Glomerular endothelial cell (primary cell): ENCODE measurements around the gene RPTN. TPM values are rescaled to one million over a fixed set of nuclear protein-coding genes. Genes with fewer than 3 reads are reported as not detected.
A peak's percentile ranks its signal among the peaks of the same experiment; 100 is the strongest.

ENCODE experiments used
- DNase-seq: peaks from one replicate; pipeline ENCODE4 v3.0.0-alpha.2; 2011; ENCODE audit warnings: low read depth, low spot score; ENCODE audit errors: extremely low read depth
- total RNA-seq: library from RNA; depleted of rRNA; stranded (reverse); fragments of >200 nt; gene quantifications from 2 replicates; pipeline ENCODE4 v1.2.3, GENCODE V29; 2015

The RPTN gene
- total RNA-seq, 1 donor from 2014 or later, result not detected

- DNase-seq, result no peak
Observed at GRCh38 chr1:152112101-152112884, 46.7 kb downstream of the RPTN start.

GRCh38 chr1:152111515-152111968, 47.5 kb downstream of the RPTN start:
- DNase-seq, result peak; percentile 2

GRCh38 chr1:152110860-152111514, 48.0 kb downstream of the RPTN start:
- peak; percentile 3 for DNase-seq

DNA sequence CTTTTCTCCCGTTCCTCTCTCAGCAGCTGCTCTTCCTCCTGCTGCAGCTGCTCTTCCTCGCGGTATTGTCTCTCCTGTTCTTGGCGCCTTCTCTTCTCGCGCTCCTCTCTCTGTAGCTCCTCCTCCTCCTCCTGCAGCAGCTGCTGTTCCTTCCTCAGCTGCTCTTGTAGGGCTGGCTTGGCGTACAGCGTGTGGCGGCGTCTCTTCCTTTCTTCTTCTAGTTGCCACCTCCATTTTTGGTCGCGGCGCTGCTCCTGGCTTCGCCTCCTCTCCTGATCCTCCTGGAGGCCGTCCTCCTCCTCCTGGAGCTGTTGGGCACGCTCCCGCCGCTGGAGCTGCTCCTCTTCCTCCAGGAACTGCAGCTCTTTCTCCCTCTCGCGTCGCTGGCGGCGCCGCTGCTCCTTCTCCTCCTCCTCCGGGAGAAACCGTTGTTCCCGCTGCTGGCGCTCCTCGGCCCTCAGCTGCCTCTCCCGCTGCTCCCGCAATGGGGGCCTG, 48.6 kb downstream of the RPTN start:
- DNase-seq, result no peak

GRCh38 chr1:152109998-152110294, 49.1 kb downstream of the RPTN start:
- DNase-seq, result no peak

GRCh38 chr1:152109231-152109997, 49.6 kb downstream of the RPTN start:
- DNase-seq, result no peak

- no peak for DNase-seq
Observed at GRCh38 chr1:152108882-152109222, 50.2 kb downstream of the RPTN start.

GRCh38 chr1:152107984-152108881, 50.8 kb downstream of the RPTN start:
- peak; percentile 12 for DNase-seq

DNA sequence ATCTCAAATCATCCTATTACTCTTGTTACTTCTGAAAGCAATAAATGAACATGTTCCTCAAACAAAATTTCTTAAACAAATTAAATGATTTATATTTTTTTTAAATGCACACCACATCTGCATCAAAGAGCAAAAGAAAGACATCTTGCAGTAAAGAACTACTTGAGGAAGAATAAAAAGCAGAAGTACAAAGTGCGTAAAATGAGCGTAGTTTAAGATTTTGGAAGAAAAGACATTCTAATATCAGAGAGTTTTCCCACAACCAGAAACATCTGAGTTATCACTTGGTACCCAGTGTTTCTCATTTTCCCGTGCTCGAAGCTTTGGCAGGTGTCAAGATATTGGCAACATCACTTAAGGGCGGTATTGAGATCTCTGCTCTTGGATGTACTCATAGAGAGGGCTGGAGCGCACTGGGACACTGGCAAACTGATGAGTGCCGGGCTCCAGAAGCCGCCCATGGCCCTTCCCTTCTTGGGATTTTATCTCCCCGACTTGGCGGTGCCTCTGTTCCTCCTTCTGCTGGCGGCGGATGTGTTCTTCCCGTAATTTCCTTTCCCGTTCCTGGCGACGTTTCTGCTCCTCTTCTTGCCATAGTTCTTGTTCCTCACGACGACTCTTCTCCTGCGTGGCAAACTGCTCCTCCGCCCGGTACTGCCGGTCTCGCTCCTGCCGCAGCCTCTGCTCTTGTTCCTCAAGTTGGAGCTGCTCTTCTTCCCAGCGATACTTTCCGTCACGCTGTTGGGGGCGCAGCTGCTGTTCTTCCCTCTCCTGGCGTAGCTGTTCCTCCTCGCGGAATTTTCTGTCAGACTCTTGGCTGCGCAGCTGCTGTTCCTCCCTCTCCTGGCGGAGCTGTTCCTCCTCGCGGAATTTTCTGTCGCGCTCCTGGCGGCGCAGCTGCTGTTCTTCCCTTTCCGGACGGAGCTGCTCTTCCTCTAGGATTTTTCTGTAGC, 51.7 kb downstream of the RPTN start:
- DNase-seq, result peak; percentile 1

- no peak for DNase-seq
Observed at GRCh38 chr1:152104854-152105253, 54.2 kb downstream of the RPTN start.

Other genes with a start within 250 kb of the RPTN start
- gene THEM4, start 249.7 kb downstream of the RPTN start, total RNA-seq, result 12.0 and 13.8 TPM in 2 replicates
- 359 and 376 TPM in 2 replicates for gene S100A10, start 165.4 kb downstream of the RPTN start, total RNA-seq
- 668 and 686 TPM in 2 replicates for gene S100A11, start 122.2 kb downstream of the RPTN start, total RNA-seq
- gene TCHHL1, start 70.2 kb downstream of the RPTN start, total RNA-seq, result not detected in 2 replicates
- gene TCHH, start 43.8 kb downstream of the RPTN start, total RNA-seq, result under 0.01 and 0.12 TPM in 2 replicates
- not detected in 2 replicates for gene HRNR, start 65.0 kb upstream of the RPTN start, total RNA-seq
- 0.06 and 0.19 TPM in 2 replicates for gene FLG, start 166.0 kb upstream of the RPTN start, total RNA-seq
- not detected in 2 replicates for gene FLG2, start 200.8 kb upstream of the RPTN start, total RNA-seq